Immature natural killer cell (primary cell): Measurements from ENCODE around the gene MYH3. TPM values are rescaled to one million over a fixed set of nuclear protein-coding genes. Genes with fewer than 3 reads are reported as not detected.

Experiments used
- DNase-seq, 3 donors: peaks; one replicate each; pipeline ENCODE4 v3.0.0; 2022; ENCODE audit warnings: mixed read lengths in 1 of 3
- H3K27ac Mint-ChIP-seq, 6 donors: one replicate each; pipeline ENCODE4 v1.8.0; 2020; ENCODE audit warnings: mixed read lengths in 6 of 6, mild to moderate bottlenecking in 5 of 6, inconsistent platforms in 4 of 6, moderate library complexity in 3 of 6
- H3K27me3 Mint-ChIP-seq, 3 donors: one replicate each; pipeline ENCODE4 v1.8.0; 2020 to 2021; ENCODE audit warnings: low read depth in 3 of 3, mild to moderate bottlenecking in 3 of 3, mixed read lengths in 3 of 3, moderate library complexity in 3 of 3, inconsistent platforms in 1 of 3
- H3K36me3 Mint-ChIP-seq, 3 donors: one replicate each; pipeline ENCODE4 v1.8.0; 2020; ENCODE audit warnings: mixed read lengths in 3 of 3, inconsistent platforms in 2 of 3, mild to moderate bottlenecking in 2 of 3
- H3K4me1 Mint-ChIP-seq, 2 donors: one replicate each; pipeline ENCODE4 v1.8.0; 2020; ENCODE audit warnings: inconsistent platforms in 2 of 2, mild to moderate bottlenecking in 2 of 2, mixed read lengths in 2 of 2, moderate library complexity in 1 of 2
- H3K4me3 Mint-ChIP-seq, 5 donors: one replicate each; pipeline ENCODE4 v1.8.0; 2020; ENCODE audit warnings: mild to moderate bottlenecking in 5 of 5, mixed read lengths in 5 of 5, inconsistent platforms in 3 of 5, moderate library complexity in 3 of 5
- H3K9me3 Mint-ChIP-seq, 6 donors: one replicate each; pipeline ENCODE4 v1.8.0; 2020; ENCODE audit warnings: mild to moderate bottlenecking in 6 of 6, mixed read lengths in 6 of 6, inconsistent platforms in 4 of 6, moderate library complexity in 3 of 6
- polyA plus RNA-seq, 3 donors: library from polyadenylated mRNA; unstranded; fragments of 300-500 nt; fragmentation: Illumina TruSeq; gene quantifications; one replicate each; pipeline ENCODE4 v1.2.3, GENCODE V29; 2021

The MYH3 gene
- polyA plus RNA-seq, 3 donors from 2014 or later, result 0.39 to 1.6 TPM; not detected in 1

DNA sequence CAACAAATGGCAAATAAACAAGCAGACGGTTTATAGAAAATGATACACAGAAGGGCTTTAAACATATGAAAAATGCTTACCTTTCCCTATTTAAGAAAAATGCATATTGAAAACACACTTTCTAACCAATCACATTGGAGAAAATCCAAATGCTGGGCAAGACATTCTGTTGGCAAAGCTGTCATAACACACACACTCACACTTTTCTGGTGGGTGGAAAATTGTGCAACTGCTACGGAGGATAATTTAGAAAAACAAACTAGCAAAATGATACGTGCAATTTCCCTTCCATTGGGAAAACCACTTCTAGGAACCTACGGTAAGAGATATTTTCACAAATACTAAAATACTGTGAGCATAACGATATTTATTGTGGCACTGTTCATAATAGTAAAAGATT is 9.8 kb upstream of the MYH3 start:
- Mint-ChIP-seq H3K36me3 (peaks cover 5 to 16% (median 12%) of the 10 kb centered on the region in 3 donors), H3K9me3 (no peaks in the 10 kb centered on the region), H3K4me1 (no peaks in the 10 kb centered on the region), H3K27me3 (no peaks in the 10 kb centered on the region), H3K27ac (no peak overlapping the region), H3K4me3 (no peak overlapping the region)
- DNase-seq, result no peak

DNA sequence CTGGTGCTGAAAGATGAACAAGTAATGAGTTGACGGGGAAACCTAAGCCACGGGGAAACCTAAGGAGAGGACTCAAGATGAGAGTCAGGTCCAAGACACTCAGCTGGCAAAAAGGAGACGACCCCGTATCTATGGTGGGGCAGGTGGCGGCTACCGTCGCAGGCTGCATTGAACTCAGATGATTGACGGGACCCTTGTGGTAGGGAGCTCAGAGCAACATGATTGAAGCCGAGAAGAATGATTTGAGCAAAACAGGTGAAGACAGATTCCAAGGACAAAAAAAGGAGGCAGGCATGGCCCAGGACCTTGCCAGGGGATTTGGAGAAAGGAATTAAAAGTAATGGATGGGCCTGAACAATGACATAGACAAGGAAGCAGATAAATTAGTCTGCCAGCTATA is 7.5 kb upstream of the MYH3 start:
- H3K4me3 Mint-ChIP-seq, result no peak overlapping the region
- no peak overlapping the region for H3K27ac Mint-ChIP-seq
- no peaks in the 10 kb centered on the region for H3K4me1 Mint-ChIP-seq
- peaks cover 6 to 20% (median 14%) of the 10 kb centered on the region in 3 donors for H3K36me3 Mint-ChIP-seq
- no peak for DNase-seq
- H3K9me3 Mint-ChIP-seq, result no peaks in the 10 kb centered on the region
- no peaks in the 10 kb centered on the region for H3K27me3 Mint-ChIP-seq

DNA sequence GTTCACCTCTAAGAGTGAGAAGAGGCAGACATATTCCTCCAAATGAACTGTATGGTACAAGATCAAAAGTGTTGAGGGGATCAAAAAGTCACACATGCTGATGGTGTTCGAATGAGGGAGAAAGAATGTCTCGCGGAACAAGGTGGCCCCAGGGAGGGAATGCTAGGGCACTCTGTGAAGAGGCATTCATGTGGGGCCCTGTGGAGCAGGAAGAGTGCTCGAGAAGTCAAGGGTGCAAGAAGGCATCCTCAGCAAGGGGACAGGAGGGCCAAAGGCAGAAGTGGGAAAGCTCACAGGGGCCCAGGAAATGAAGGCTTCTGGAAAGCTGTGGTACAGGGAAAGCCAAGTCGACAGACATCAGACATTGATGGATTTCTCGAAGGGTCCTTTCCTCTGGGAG is 6.1 kb upstream of the MYH3 start:
- DNase-seq, result no peak
- H3K27ac Mint-ChIP-seq, result no peak overlapping the region
- peaks cover 12 to 24% (median 20%) of the 10 kb centered on the region in 3 donors for H3K36me3 Mint-ChIP-seq
- peak overlapping the region in 1 of 5 donors; percentile 9 for H3K4me3 Mint-ChIP-seq
- no peaks in the 10 kb centered on the region for H3K4me1 Mint-ChIP-seq
- no peaks in the 10 kb centered on the region for H3K9me3 Mint-ChIP-seq
- no peaks in the 10 kb centered on the region for H3K27me3 Mint-ChIP-seq

DNA sequence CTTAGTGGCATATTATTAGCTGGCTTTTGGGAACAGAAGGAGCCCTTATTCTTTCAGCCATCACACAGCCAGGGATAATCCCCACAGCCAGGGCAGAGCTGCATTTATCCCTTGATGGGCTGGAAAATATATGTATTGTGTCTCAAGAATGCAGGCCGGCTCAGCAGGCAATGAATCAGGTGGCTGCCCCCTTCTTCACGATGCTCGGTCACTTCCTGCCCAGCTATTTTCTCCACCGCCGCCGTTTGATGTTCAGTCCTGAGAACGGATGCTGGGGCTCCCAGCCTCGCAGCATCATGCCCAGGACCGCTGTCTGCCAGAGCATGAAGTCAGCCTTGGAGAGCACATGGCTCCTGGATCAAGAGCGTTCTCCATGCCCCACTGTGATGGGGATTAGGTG is 4.3 kb upstream of the MYH3 start:
- Mint-ChIP-seq H3K27me3 (no peaks in the 10 kb centered on the region), H3K36me3 (peaks cover 12 to 20% (median 18%) of the 10 kb centered on the region in 3 donors)

DNA sequence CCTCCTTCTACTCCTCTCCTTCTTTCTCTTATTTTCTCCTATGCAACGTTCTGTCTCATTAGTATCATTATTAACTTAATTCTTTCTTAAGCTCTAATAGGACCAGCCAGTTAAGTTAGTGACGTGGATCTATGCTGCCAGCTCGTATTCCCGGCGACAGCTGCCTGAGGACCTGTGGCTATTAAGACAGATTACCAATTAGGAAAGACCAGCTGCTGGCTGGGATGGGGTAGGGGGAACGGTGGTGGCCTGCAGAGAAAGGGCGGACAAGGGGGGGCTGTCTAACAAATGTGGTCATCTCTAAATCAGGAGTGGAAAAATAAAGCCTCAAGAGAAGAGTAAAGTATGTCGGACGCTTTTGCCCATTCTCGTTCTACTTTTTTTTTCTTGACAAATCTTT is 770 bp upstream of the MYH3 start:
- no peak overlapping the region for H3K4me3 Mint-ChIP-seq
- DNase-seq, result no peak
- no peaks in the 10 kb centered on the region for H3K9me3 Mint-ChIP-seq
- H3K27me3 Mint-ChIP-seq, result peaks cover 0 to 14% (median 1%) of the 10 kb centered on the region in 3 donors
- peaks cover 6 to 15% (median 8%) of the 10 kb centered on the region in 3 donors for H3K36me3 Mint-ChIP-seq
- peaks cover 4 to 14% of the 10 kb centered on the region in 2 donors for H3K4me1 Mint-ChIP-seq
- H3K27ac Mint-ChIP-seq, result no peak overlapping the region

More for the DNA sequence above, 4.3 kb upstream of the MYH3 start:
- Mint-ChIP-seq H3K9me3 (no peaks in the 10 kb centered on the region), H3K27ac (no peak overlapping the region), H3K4me1 (no peaks in the 10 kb centered on the region), H3K4me3 (no peak overlapping the region)
- DNase-seq, result no peak

DNA sequence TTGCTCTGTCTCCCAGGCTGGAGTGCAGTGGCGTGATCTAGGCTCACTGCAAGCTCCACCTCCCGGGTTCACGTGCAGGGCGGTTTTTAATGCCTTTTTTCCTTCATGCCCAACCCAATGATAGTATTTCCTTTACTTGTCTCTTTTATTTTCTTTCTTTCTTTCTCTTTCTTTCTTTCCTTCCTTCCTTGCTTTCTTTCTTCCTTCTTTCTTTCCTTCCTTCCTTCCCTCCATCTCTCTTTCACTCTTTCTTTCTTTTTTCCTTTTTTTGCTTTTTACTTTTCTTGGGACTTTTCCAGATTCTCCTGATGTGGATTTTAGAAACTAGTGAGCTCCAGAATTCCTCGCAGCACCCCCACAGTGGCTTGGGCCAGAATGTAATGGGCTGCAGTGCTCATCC is 3.1 kb downstream of the MYH3 start:
- peaks cover 0 to 1% (median 0%) of the 10 kb centered on the region in 6 donors for H3K9me3 Mint-ChIP-seq
- H3K4me3 Mint-ChIP-seq, result peak overlapping the region in 1 of 5 donors; percentile 58
- H3K27ac Mint-ChIP-seq, result peak overlapping the region in 2 of 6 donors; percentile 19 to 85
- no peak for DNase-seq
- peaks cover 0 to under 1% (median 0%) of the 10 kb centered on the region in 3 donors for H3K36me3 Mint-ChIP-seq
- H3K4me1 Mint-ChIP-seq, result peaks cover 11 to 38% of the 10 kb centered on the region in 2 donors
- H3K27me3 Mint-ChIP-seq, result peaks cover 2 to 17% (median 3%) of the 10 kb centered on the region in 3 donors

DNA sequence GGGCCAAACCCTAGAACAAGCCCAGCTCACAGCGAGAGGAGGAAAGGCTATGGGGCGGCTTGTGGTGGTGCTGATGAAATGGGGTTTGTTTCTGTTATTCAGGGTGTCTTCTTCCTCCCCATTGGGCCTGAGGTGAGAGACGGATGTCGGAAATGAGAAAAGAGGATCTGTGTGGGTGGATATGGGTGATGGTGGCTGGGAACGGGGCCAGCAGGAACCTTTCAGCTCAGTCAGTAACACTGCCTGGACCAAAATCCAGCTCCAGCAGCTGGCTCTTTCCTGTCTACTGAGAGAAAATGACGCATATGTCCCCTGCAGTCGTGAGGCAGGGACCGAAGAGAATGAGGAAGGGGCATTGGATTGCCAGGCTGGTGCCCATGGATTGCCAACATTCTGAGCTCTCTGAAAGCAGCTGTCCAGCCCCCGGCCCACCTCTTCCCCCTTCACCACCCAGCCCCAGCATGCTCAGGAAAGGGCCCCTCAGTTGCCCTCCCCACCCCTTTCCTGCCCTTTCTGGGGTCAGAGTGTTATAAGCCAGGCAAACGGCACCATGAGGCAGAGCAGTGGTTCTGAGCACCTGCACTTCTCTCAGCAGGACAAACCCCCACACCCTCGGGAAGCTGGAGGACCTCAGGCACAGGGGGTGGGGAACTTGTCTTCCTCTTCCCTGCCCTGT is 4.0 kb downstream of the MYH3 start:
- H3K4me1 Mint-ChIP-seq, result peaks cover 11 to 41% of the 10 kb centered on the region in 2 donors
- H3K27ac Mint-ChIP-seq, result peak overlapping the region in 4 of 6 donors; percentile 19 to 85 (median 78)
- H3K36me3 Mint-ChIP-seq, result no peaks in the 10 kb centered on the region
- H3K4me3 Mint-ChIP-seq, result peak overlapping the region in 4 of 5 donors; percentile 31 to 69 (median 56)
- peaks cover 0 to 1% (median 0%) of the 10 kb centered on the region in 6 donors for H3K9me3 Mint-ChIP-seq
- H3K27me3 Mint-ChIP-seq, result peaks cover 2 to 17% (median 3%) of the 10 kb centered on the region in 3 donors
- peak; percentile 12 to 40 (median 25) for DNase-seq

DNA sequence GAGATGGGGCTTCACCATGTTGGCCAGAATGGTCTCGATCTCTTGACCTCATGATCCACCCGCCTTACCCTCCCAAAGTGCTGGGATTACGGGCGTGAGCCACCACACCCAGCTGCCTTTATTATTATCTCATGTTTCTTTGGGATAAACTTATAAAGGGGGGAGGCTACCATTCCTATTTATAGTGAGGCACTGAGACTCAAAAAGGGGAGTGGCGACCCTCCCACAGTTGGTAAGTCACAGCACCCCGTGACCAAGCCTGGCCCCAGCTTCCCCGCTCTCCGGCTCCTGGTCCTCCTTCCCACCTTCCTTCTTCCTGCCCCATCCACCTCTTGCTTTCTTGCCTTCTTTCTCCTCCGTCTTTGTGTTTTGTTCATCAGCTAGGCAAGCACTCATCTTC is 5.2 kb downstream of the MYH3 start:
- H3K27me3 Mint-ChIP-seq, result peaks cover 2 to 17% (median 3%) of the 10 kb centered on the region in 3 donors
- no peaks in the 10 kb centered on the region for H3K36me3 Mint-ChIP-seq
- no peak for DNase-seq
- H3K9me3 Mint-ChIP-seq, result peaks cover 0 to 1% (median 0%) of the 10 kb centered on the region in 6 donors
- no peak overlapping the region for H3K4me3 Mint-ChIP-seq
- H3K4me1 Mint-ChIP-seq, result peaks cover 11 to 41% of the 10 kb centered on the region in 2 donors
- H3K27ac Mint-ChIP-seq, result peak overlapping the region in 2 of 6 donors; percentile 7 to 34

DNA sequence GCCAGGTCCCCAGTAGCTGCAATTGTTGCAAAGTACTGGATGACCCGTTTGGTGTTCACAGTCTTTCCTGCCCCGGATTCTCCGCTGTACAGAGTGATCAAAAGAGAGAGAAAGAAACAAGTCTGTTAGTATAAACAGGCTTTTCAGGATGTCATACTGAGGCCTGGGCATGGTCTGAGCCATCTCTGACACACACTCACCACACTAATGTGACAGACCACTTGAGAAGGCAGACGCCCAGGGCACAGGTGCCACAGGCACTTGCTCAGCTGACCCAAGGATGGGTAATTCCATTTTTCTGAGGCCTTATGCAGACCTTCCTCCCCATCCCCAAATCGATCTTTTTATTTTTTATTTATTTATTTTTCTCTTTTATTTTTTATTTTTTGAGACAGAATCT is 7.5 kb downstream of the MYH3 start:
- Mint-ChIP-seq H3K36me3 (peaks cover 0 to 3% (median under 1%) of the 10 kb centered on the region in 3 donors), H3K4me1 (peaks cover 11 to 41% of the 10 kb centered on the region in 2 donors), H3K9me3 (peaks cover 0 to 1% (median 0%) of the 10 kb centered on the region in 6 donors), H3K27ac (peak overlapping the region; percentile 3 to 94 (median 62)), H3K27me3 (peaks cover 3 to 12% (median 4%) of the 10 kb centered on the region in 3 donors), H3K4me3 (peak overlapping the region in 3 of 5 donors; percentile 48 to 77 (median 56))
- peak; percentile 24 to 48 (median 28) for DNase-seq

DNA sequence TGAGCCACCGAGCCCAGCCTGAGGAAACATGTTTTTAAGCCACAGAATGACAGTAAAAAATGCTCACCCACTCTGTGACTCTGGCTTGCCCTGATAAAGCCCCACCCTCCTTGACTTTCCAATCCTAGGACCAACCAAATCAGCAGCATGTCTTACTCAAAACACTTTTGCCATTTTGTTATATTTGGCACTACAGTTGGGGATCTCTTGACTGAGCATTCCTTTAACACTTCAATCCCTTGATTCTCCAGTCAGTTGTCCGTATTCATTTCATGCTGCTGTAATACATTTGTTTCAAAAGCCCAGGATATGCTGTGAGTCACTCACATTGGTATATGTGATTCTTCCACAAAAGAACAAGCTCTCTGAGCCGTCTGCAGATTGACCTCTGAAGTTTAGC is 8.2 kb downstream of the MYH3 start:
- peaks cover 2 to 9% (median 4%) of the 10 kb centered on the region in 3 donors for H3K27me3 Mint-ChIP-seq
- H3K36me3 Mint-ChIP-seq, result peaks cover 3 to 9% (median 7%) of the 10 kb centered on the region in 3 donors
- no peak for DNase-seq
- H3K9me3 Mint-ChIP-seq, result peaks cover 0 to 1% (median 0%) of the 10 kb centered on the region in 6 donors
- H3K4me3 Mint-ChIP-seq, result peak overlapping the region in 1 of 5 donors; percentile 56
- peaks cover 11 to 37% of the 10 kb centered on the region in 2 donors for H3K4me1 Mint-ChIP-seq
- peak overlapping the region in 4 of 6 donors; percentile 3 to 94 (median 48) for H3K27ac Mint-ChIP-seq

DNA sequence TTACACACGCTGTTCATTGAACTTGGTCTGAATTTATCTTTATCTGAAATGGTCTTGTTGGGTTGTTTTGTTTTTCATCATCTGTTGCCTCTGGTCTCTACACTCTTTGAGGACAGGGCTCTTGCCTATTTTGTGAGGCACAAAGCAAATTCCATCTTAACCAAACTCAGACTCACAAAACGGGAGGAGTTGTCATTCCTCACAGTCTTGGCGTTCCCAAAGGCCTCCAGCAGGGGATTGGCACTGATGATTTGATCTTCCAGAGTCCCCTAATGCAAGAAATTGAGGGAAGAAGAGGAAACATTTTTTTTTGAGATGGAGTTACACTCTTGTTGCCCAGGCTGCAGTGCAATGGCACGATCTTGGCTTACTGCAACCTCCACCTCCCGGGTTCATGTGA is 8.7 kb downstream of the MYH3 start:
- Mint-ChIP-seq H3K4me3 (no peak overlapping the region), H3K27ac (peak overlapping the region in 2 of 6 donors; percentile 29 to 33), H3K9me3 (peaks cover 0 to 1% (median 0%) of the 10 kb centered on the region in 6 donors), H3K27me3 (peaks cover 2 to 6% (median 4%) of the 10 kb centered on the region in 3 donors), H3K4me1 (peaks cover 10 to 31% of the 10 kb centered on the region in 2 donors), H3K36me3 (peaks cover 4 to 9% (median 8%) of the 10 kb centered on the region in 3 donors)
- DNase-seq, result no peak

DNA sequence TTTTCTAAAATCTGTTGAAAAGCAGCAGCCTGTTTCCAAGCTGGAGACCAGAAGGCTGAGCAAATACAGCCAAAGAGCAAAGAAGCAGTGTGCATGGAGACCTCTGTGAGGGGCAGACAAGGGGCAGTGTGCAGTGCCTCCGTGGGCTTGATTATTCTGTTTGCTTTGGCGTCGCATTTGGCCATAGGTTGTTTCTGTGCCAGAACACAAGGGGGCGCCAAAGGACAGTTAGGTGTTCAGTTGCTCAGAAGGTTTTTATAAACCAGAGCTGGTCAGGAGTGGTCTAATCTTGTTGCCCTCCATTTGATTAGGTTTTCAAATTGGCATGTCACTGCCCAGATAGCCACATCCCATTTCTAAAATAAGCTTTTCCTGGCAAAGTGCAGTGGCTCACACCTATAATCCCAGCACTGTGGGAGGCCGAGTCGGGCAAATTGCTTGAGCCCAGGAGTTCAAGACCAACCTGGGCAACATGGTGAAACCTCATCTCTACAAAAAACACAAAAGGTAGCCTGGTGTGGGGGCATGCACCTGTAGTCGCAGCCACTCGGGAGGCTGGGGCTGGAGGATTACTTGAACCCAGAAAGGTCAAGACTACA is 10.6 kb downstream of the MYH3 start:
- peak overlapping the region in 1 of 6 donors; percentile 9 for H3K27ac Mint-ChIP-seq
- H3K36me3 Mint-ChIP-seq, result peaks cover 10 to 17% (median 11%) of the 10 kb centered on the region in 3 donors

DNA sequence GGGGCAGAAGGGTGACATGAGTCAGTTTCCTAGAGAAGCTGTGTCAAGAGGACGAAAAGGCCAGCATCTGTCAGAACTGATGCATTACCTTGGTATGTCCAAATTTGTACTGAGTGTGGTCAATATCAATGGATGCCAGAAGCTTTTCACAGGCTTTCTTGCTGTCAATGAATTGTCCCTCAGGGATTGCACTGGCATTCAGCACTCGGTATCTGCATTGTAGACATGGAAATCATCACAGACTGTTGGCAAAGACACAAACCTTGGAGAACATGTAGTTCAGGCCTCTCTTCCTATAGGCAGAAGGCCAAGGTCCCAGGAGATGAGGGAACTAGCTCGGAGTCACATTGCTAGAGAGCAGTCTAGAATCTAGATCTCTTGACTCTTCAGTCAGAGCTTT is 16.6 kb downstream of the MYH3 start:
- H3K36me3 Mint-ChIP-seq, result peaks cover 37 to 59% (median 41%) of the 10 kb centered on the region in 3 donors
- H3K4me1 Mint-ChIP-seq, result no peaks in the 10 kb centered on the region

More for the DNA sequence above, 10.6 kb downstream of the MYH3 start:
- Mint-ChIP-seq H3K4me3 (no peak overlapping the region), H3K9me3 (no peaks in the 10 kb centered on the region), H3K4me1 (peaks cover 5 to 17% of the 10 kb centered on the region in 2 donors), H3K27me3 (peaks cover 0 to 7% (median 2%) of the 10 kb centered on the region in 3 donors)
- DNase-seq, result peak; percentile 52 to 63 (median 61)

DNA sequence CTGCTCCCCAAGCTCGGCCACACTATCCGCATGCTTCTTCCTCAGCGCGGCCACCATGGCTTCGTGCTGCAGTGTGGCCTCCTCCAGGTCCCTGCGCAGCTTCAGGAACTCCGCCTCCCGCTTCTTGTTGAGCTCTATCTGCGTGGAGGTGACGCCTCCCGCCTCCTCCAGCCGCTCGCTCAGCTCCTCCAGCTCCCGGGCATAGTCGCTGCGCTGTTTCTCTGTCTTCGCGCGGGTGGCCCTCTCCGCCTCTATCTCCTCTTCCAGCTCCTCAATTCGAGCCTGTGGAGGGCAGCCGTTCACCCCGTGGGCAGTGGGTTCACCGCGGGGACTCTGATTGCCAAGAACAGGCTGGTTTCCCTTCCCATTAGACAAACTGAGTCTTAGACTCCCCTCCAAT is 19.0 kb downstream of the MYH3 start:
- no peaks in the 10 kb centered on the region for H3K9me3 Mint-ChIP-seq
- H3K4me3 Mint-ChIP-seq, result no peak overlapping the region
- no peak for DNase-seq
- no peak overlapping the region for H3K27ac Mint-ChIP-seq
- H3K4me1 Mint-ChIP-seq, result no peaks in the 10 kb centered on the region
- peaks cover 0 to 3% (median 2%) of the 10 kb centered on the region in 3 donors for H3K27me3 Mint-ChIP-seq
- H3K36me3 Mint-ChIP-seq, result peaks cover 37 to 62% (median 39%) of the 10 kb centered on the region in 3 donors

More for the DNA sequence above, 16.6 kb downstream of the MYH3 start:
- H3K4me3 Mint-ChIP-seq, result no peak overlapping the region
- peaks cover 0 to 3% (median 2%) of the 10 kb centered on the region in 3 donors for H3K27me3 Mint-ChIP-seq
- DNase-seq, result no peak
- H3K9me3 Mint-ChIP-seq, result no peaks in the 10 kb centered on the region
- H3K27ac Mint-ChIP-seq, result no peak overlapping the region
